Endothelial cell of umbilical vein (primary cell): ENCODE measurements around the gene FBXL17.

Experiments used
- EZH2 ChIP-seq: IDR thresholded peaks from 2 replicates; pipeline ENCODE4 v1.6.1; 2012; ENCODE audit warnings: borderline replicate concordance, low read depth, mild to moderate bottlenecking, moderate library complexity, low read length, inconsistent platforms; ENCODE audit not compliant: severe bottlenecking
- FOS ChIP-seq: IDR thresholded peaks from 2 replicates; pipeline ENCODE4 v1.6.1; 2011; ENCODE audit warnings: mild to moderate bottlenecking, low read length, moderate library complexity, borderline replicate concordance; ENCODE audit not compliant: insufficient read depth
- GATA2 ChIP-seq: IDR thresholded peaks from 2 replicates; pipeline ENCODE4 v1.7.0; 2011; ENCODE audit warnings: low read depth, mild to moderate bottlenecking, moderate library complexity, mixed read lengths, low read length; ENCODE audit not compliant: insufficient read length, insufficient read depth
- JUN ChIP-seq: IDR thresholded peaks from 2 replicates; pipeline ENCODE4 v1.6.1; 2011; ENCODE audit warnings: borderline replicate concordance, low read depth; ENCODE audit not compliant: insufficient read length, insufficient read depth
- MYC ChIP-seq: IDR thresholded peaks from one replicate; pipeline ENCODE4 v1.6.1; 2011; ENCODE audit warnings: mild to moderate bottlenecking, low read depth, low read length
- POLR2A ChIP-seq: IDR thresholded peaks from 2 replicates; pipeline ENCODE4 v1.6.1; 2012; ENCODE audit warnings: low read depth, mild to moderate bottlenecking, control low read depth, low read length
- POLR2AphosphoS5 ChIP-seq: IDR thresholded peaks from 2 replicates; pipeline ENCODE4 v1.6.1; 2012; ENCODE audit warnings: low read depth, mild to moderate bottlenecking, control low read depth, low read length, moderate library complexity; ENCODE audit not compliant: insufficient read depth
- TF ChIP-seq, protein P1 (sequence below), 2 donors: IDR thresholded peaks; 1 replicate in 1 of 2; 2 replicates in 1 of 2; pipeline ENCODE4 v1.5.1; 2011; ENCODE audit warnings: low read length in 2 of 2, mild to moderate bottlenecking in 2 of 2, moderate library complexity in 2 of 2, control low read depth in 1 of 2, inconsistent platforms in 1 of 2, low read depth in 1 of 2; ENCODE audit not compliant: insufficient read depth in 1 of 2; ENCODE audit errors: extremely low read depth in 1 of 2
- TF ChIP-seq, protein P2 (sequence below): IDR thresholded peaks from 2 replicates; pipeline ENCODE4 v1.6.1; 2011; ENCODE audit not compliant: insufficient read depth, insufficient read length

DNA sequence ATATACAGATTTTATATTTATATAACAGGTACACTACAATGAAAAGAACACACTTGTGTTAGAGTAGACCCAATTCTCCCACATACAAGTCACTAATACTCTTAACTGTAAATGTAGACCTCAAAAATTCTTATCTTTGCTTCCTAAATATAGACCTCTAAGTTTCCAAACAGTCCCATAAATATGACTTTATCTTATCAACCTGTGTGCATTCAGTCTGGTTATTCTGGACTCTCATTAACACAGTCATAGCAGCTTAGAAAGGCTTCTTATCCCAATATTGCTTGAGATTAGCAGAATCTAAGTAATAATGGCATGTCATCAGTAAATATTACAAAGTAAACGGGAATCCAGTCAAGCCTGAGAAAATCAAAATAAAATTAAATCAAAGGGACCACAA, 161.1 kb downstream of the FBXL17 start:
- TF ChIP-seq POLR2AphosphoS5 (no peak), MYC (no peak), EZH2 (no peak), POLR2A (no peak), GATA2 (no peak), JUN (no peak), FOS (no peak)
- TF ChIP-seq, protein P1, sequence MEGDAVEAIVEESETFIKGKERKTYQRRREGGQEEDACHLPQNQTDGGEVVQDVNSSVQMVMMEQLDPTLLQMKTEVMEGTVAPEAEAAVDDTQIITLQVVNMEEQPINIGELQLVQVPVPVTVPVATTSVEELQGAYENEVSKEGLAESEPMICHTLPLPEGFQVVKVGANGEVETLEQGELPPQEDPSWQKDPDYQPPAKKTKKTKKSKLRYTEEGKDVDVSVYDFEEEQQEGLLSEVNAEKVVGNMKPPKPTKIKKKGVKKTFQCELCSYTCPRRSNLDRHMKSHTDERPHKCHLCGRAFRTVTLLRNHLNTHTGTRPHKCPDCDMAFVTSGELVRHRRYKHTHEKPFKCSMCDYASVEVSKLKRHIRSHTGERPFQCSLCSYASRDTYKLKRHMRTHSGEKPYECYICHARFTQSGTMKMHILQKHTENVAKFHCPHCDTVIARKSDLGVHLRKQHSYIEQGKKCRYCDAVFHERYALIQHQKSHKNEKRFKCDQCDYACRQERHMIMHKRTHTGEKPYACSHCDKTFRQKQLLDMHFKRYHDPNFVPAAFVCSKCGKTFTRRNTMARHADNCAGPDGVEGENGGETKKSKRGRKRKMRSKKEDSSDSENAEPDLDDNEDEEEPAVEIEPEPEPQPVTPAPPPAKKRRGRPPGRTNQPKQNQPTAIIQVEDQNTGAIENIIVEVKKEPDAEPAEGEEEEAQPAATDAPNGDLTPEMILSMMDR (IDR thresholded peaks at IDR 0.05; ENCODE audit: extremely low read depth in 1 of 2, insufficient read depth in 1 of 2, low read depth in 1 of 2, low read length in 2 of 2), result no peak
- TF ChIP-seq, protein P2, sequence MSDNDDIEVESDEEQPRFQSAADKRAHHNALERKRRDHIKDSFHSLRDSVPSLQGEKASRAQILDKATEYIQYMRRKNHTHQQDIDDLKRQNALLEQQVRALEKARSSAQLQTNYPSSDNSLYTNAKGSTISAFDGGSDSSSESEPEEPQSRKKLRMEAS, result no peak
